ENCODE results near the gene CDK14.
A peak's percentile ranks its signal among the peaks of the same experiment; 100 is the strongest.

The CDK14 gene

GRCh38 chr7:91031757-91032156 lies 435.6 kb downstream of the CDK14 start:
- DNase-seq, result no peak

- DNase-seq, result no peak
These were observed 437.5 kb downstream of the CDK14 start for GRCh38 chr7:91033574-91033973.

GRCh38 chr7:91034459-91035368 lies 438.6 kb downstream of the CDK14 start:
- DNase-seq, result peak; percentile 75

- no peak for DNase-seq
These were observed 442.9 kb downstream of the CDK14 start for GRCh38 chr7:91039033-91039432.

GRCh38 chr7:91041141-91041540 lies 445.0 kb downstream of the CDK14 start:
- no peak for DNase-seq

- no peak for DNase-seq
These were observed 445.9 kb downstream of the CDK14 start for GRCh38 chr7:91041901-91042484.

- no peak for DNase-seq
These were observed 447.1 kb downstream of the CDK14 start for GRCh38 chr7:91043186-91043585.

GRCh38 chr7:91043924-91044645 lies 448.0 kb downstream of the CDK14 start:
- no peak for DNase-seq

GRCh38 chr7:91045606-91046005 lies 449.5 kb downstream of the CDK14 start:
- no peak for DNase-seq

- DNase-seq, result no peak
These were observed 450.4 kb downstream of the CDK14 start for GRCh38 chr7:91046322-91047089.

GRCh38 chr7:91047636-91048035 lies 451.5 kb downstream of the CDK14 start:
- no peak for DNase-seq

GRCh38 chr7:91050677-91051076 lies 454.6 kb downstream of the CDK14 start:
- no peak for DNase-seq

GRCh38 chr7:91051966-91052365 lies 455.8 kb downstream of the CDK14 start:
- no peak for DNase-seq

GRCh38 chr7:91054374-91054773 lies 458.3 kb downstream of the CDK14 start:
- no peak for DNase-seq

GRCh38 chr7:91055219-91055618 lies 459.1 kb downstream of the CDK14 start:
- DNase-seq, result no peak

- DNase-seq, result no peak
These were observed 466.6 kb downstream of the CDK14 start for GRCh38 chr7:91062713-91063112.

GRCh38 chr7:91064052-91064451 lies 467.9 kb downstream of the CDK14 start:
- DNase-seq, result no peak

GRCh38 chr7:91064938-91065337 lies 468.8 kb downstream of the CDK14 start:
- DNase-seq, result no peak

GRCh38 chr7:91066627-91067026 lies 470.5 kb downstream of the CDK14 start:
- no peak for DNase-seq

GRCh38 chr7:91067242-91067641 lies 471.1 kb downstream of the CDK14 start:
- DNase-seq, result no peak

GRCh38 chr7:91068136-91068795 lies 472.1 kb downstream of the CDK14 start:
- no peak for DNase-seq

GRCh38 chr7:91069146-91069545 lies 473.0 kb downstream of the CDK14 start:
- no peak for DNase-seq

Measured in right forelimb (tissue), 1 donor.